ENCODE measurements around the gene CHRM1.
"Not testable (repeated sequence)": the region's sequence is repeated elsewhere in the genome, so short reads cannot be mapped to it uniquely, and the experiment has no call there.

The CHRM1 gene

GRCh38 chr11:62863687-62864335 lies 57.4 kb downstream of the CHRM1 start:
- DNase-seq = no peak

- DNase-seq = not testable (repeated sequence)
These were observed 59.5 kb downstream of the CHRM1 start for GRCh38 chr11:62861564-62862192.

GRCh38 chr11:62860835-62861563 lies 60.2 kb downstream of the CHRM1 start:
- DNase-seq = no peak

GRCh38 chr11:62859281-62859703 lies 61.9 kb downstream of the CHRM1 start:
- DNase-seq = not testable (repeated sequence)
